Esophagus squamous epithelium (tissue), 4 donors: ENCODE data around the gene VSTM4.

ENCODE experiments used
- CTCF ChIP-seq, 6 experiments: fragments of 450-650 bp in 4 of 6; fragments of 200-600 bp in 2 of 6; sonication (generic) in 2 of 6; IDR thresholded peaks; one replicate each; pipeline ENCODE4 v1.5.1; 2016 to 2019; ENCODE audit warnings: antibody characterized with exemption in 6 of 6, mild to moderate bottlenecking in 4 of 6, moderate library complexity in 4 of 6
- POLR2A ChIP-seq, 4 donors: fragments of 450-650 bp; IDR thresholded peaks; one replicate each; pipeline ENCODE4 v1.6.1; 2017; ENCODE audit warnings: antibody characterized with exemption in 4 of 4, mild to moderate bottlenecking in 4 of 4, moderate library complexity in 3 of 4

GRCh38 chr10:49000437-49001398 is 114.6 kb downstream of the VSTM4 start:
- TF ChIP-seq CTCF (IDR thresholded peaks at IDR 0.05) (no peak), POLR2A (IDR thresholded peaks at IDR 0.05) (no peak)
